Effector CD4-positive, alpha-beta T cell (primary cell): Measurements from ENCODE around the gene EGLN3.
"Not testable (repeated sequence)": the region's sequence is repeated elsewhere in the genome, so short reads cannot be mapped to it uniquely, and the experiment has no call there.

Source experiments
- DNase-seq: peaks from one replicate; pipeline ENCODE4 v3.0.0-alpha.2; 2020
- total RNA-seq: gene quantifications from one replicate; lab custom pipeline; 2026; lab: John Stamatoyannopoulos, UW

The EGLN3 gene
- 2.8 reads per million, percentile 9 among the genes with 10 or more reads in this experiment for total RNA-seq

GRCh38 chr14:33950320-33951182 is at the start of gene EGLN3:
EGLN3 (minus strand) TSS chr14:33951074; CDS start chr14:33950752, 322 bp downstream.
- DNase-seq = peak; percentile 6

- DNase-seq = no peak
Measured at GRCh38 chr14:34000396-34000795, 49.5 kb upstream of the EGLN3 start.

GRCh38 chr14:33999771-34000291 is 49.0 kb upstream of the EGLN3 start:
- DNase-seq = no peak

GRCh38 chr14:33997611-33998010 is 46.7 kb upstream of the EGLN3 start:
- DNase-seq = no peak

- DNase-seq = no peak
Measured at GRCh38 chr14:33996462-33996861, 45.6 kb upstream of the EGLN3 start.

- DNase-seq = no peak
Measured at GRCh38 chr14:33993246-33993645, 42.4 kb upstream of the EGLN3 start.

GRCh38 chr14:33992274-33993007 is 41.6 kb upstream of the EGLN3 start:
- no peak for DNase-seq

- no peak for DNase-seq
Measured at GRCh38 chr14:33990790-33991189, 39.9 kb upstream of the EGLN3 start.

- DNase-seq = no peak
Measured at GRCh38 chr14:33987565-33988080, 36.7 kb upstream of the EGLN3 start.

GRCh38 chr14:33986804-33987203 is 35.9 kb upstream of the EGLN3 start:
- no peak for DNase-seq

- no peak for DNase-seq
Measured at GRCh38 chr14:33985242-33985641, 34.4 kb upstream of the EGLN3 start.

GRCh38 chr14:33979613-33980276 is 28.9 kb upstream of the EGLN3 start:
- no peak for DNase-seq

GRCh38 chr14:33978892-33979612 is 28.2 kb upstream of the EGLN3 start:
- no peak for DNase-seq

GRCh38 chr14:33972583-33973081 is 21.8 kb upstream of the EGLN3 start:
- no peak for DNase-seq

- not testable (repeated sequence) for DNase-seq
Measured at GRCh38 chr14:33969846-33970245, 19.0 kb upstream of the EGLN3 start.

GRCh38 chr14:33968722-33969121 is 17.8 kb upstream of the EGLN3 start:
- no peak for DNase-seq

- DNase-seq = no peak
Measured at GRCh38 chr14:33967138-33967537, 16.3 kb upstream of the EGLN3 start.

GRCh38 chr14:33966276-33966675 is 15.4 kb upstream of the EGLN3 start:
- no peak for DNase-seq

GRCh38 chr14:33964599-33965317 is 13.9 kb upstream of the EGLN3 start:
- no peak for DNase-seq

GRCh38 chr14:33963892-33964291 is 13.0 kb upstream of the EGLN3 start:
- DNase-seq = no peak

GRCh38 chr14:33962466-33962865 is 11.6 kb upstream of the EGLN3 start:
- DNase-seq = not testable (repeated sequence)
